H9 (cell line): ENCODE data around the gene SNX4. TPM values are rescaled to one million over a fixed set of nuclear protein-coding genes. Genes with fewer than 3 reads are reported as not detected.

Experiments used
- DNase-seq: peaks from one replicate; pipeline ENCODE4 v3.0.0-alpha.2; 2017
- H2AFZ ChIP-seq: one replicate; pipeline ENCODE4 v1.6.1; 2013; ENCODE audit warnings: mild to moderate bottlenecking, low read length, control low read depth, moderate library complexity
- H2AK5ac ChIP-seq: 2 replicates; pipeline ENCODE4 v1.6.1; 2013; ENCODE audit warnings: low read length, control low read depth, mixed read lengths; ENCODE audit not compliant: insufficient read length
- H2BK120ac ChIP-seq: one replicate; pipeline ENCODE4 v1.6.1; 2013; ENCODE audit warnings: low read depth, mild to moderate bottlenecking, low read length, control low read depth, inconsistent platforms; ENCODE audit not compliant: poor library complexity, severe bottlenecking
- H2BK12ac ChIP-seq: 2 replicates; pipeline ENCODE4 v1.6.1; 2013; ENCODE audit warnings: low read length, control low read depth, mixed read lengths, low read depth; ENCODE audit not compliant: insufficient read length
- H2BK15ac ChIP-seq: 2 replicates; pipeline ENCODE4 v1.6.1; 2013; ENCODE audit warnings: low read depth, low read length, control low read depth
- H2BK20ac ChIP-seq: one replicate; pipeline ENCODE4 v1.6.1; 2013; ENCODE audit warnings: low read depth, mild to moderate bottlenecking, low read length, control low read depth, inconsistent platforms; ENCODE audit not compliant: poor library complexity, severe bottlenecking
- H2BK5ac ChIP-seq: 2 replicates; pipeline ENCODE4 v1.6.1; 2013; ENCODE audit warnings: low read length, control low read depth, mixed read lengths; ENCODE audit not compliant: insufficient read length
- H3K14ac ChIP-seq: 2 replicates; pipeline ENCODE4 v1.6.1; 2013; ENCODE audit warnings: low read length, control low read depth; ENCODE audit not compliant: insufficient read depth
- H3K18ac ChIP-seq: 2 replicates; pipeline ENCODE4 v1.6.1; 2013; ENCODE audit warnings: low read depth, mild to moderate bottlenecking, mixed read lengths, low read length, control low read depth; ENCODE audit not compliant: insufficient read length
- H3K23ac ChIP-seq: 2 replicates; pipeline ENCODE4 v1.6.1; 2013; ENCODE audit warnings: low read length, control low read depth, mixed read lengths, low read depth; ENCODE audit not compliant: insufficient read length
- H3K23me2 ChIP-seq: 2 replicates; pipeline ENCODE4 v1.6.1; 2013; ENCODE audit warnings: low read depth, mild to moderate bottlenecking, mixed read lengths, low read length, control low read depth; ENCODE audit not compliant: insufficient read length, poor library complexity, severe bottlenecking
- H3K27ac ChIP-seq: 2 replicates; pipeline ENCODE4 v1.5.1; 2013; ENCODE audit warnings: low read length, control low read depth, mixed read lengths, low read depth; ENCODE audit not compliant: insufficient read length
- H3K27me3 ChIP-seq: 2 replicates; pipeline ENCODE4 v1.6.1; 2013; ENCODE audit warnings: low read length, control low read depth, inconsistent platforms; ENCODE audit not compliant: insufficient read depth
- H3K4ac ChIP-seq: 2 replicates; pipeline ENCODE4 v1.6.1; 2013; ENCODE audit warnings: low read depth, mild to moderate bottlenecking, control low read depth, inconsistent platforms, low read length, moderate library complexity
- H3K4me1 ChIP-seq: 2 replicates; pipeline ENCODE4 v1.6.1; 2013; ENCODE audit warnings: low read length, control low read depth, inconsistent platforms; ENCODE audit not compliant: insufficient read depth
- H3K4me2 ChIP-seq: 2 replicates; pipeline ENCODE4 v1.6.1; 2013; ENCODE audit warnings: low read length, control low read depth, mixed read lengths; ENCODE audit not compliant: insufficient read length, insufficient read depth
- H3K56ac ChIP-seq: 2 replicates; pipeline ENCODE4 v1.6.1; 2013; ENCODE audit warnings: low read depth, mild to moderate bottlenecking, mixed read lengths, low read length, control low read depth; ENCODE audit not compliant: insufficient read length
- H3K79me1 ChIP-seq: 2 replicates; pipeline ENCODE4 v1.6.1; 2013; ENCODE audit warnings: low read depth, mild to moderate bottlenecking, moderate library complexity, low read length, control low read depth, inconsistent platforms; ENCODE audit not compliant: insufficient read depth, poor library complexity, severe bottlenecking
- H3K79me2 ChIP-seq: 2 replicates; pipeline ENCODE4 v1.6.1; 2013; ENCODE audit warnings: low read length, control low read depth, inconsistent platforms; ENCODE audit not compliant: insufficient read depth
- H3K9ac ChIP-seq: 2 replicates; pipeline ENCODE4 v1.6.1; 2013; ENCODE audit warnings: low read length, control low read depth, mixed read lengths; ENCODE audit not compliant: insufficient read length; ENCODE audit errors: extremely low read depth
- H3K9me3 ChIP-seq: one replicate; pipeline ENCODE4 v1.6.1; 2013; ENCODE audit warnings: low read depth, low read length, inconsistent platforms; ENCODE audit not compliant: control insufficient read depth
- H3T11ph ChIP-seq: one replicate; pipeline ENCODE4 v1.6.1; 2013; ENCODE audit warnings: mild to moderate bottlenecking, low read length, control low read depth, inconsistent platforms
- H4K20me1 ChIP-seq: one replicate; pipeline ENCODE4 v1.6.1; 2013; ENCODE audit not compliant: control insufficient read depth, insufficient read length, insufficient read depth
- H4K5ac ChIP-seq: 2 replicates; pipeline ENCODE4 v1.6.1; 2013; ENCODE audit warnings: low read depth, mild to moderate bottlenecking, mixed read lengths, low read length, control low read depth; ENCODE audit not compliant: insufficient read length
- H4K8ac ChIP-seq: replicated peaks from 2 replicates; pipeline ENCODE4 v1.6.1; 2013; ENCODE audit warnings: low read length, control low read depth, mixed read lengths, low read depth; ENCODE audit not compliant: insufficient read length
- H4K91ac ChIP-seq: 2 replicates; pipeline ENCODE4 v1.6.1; 2013; ENCODE audit warnings: low read depth, mild to moderate bottlenecking, moderate library complexity, mixed read lengths, low read length, control low read depth; ENCODE audit not compliant: insufficient read length
- H3K27ac Mint-ChIP-seq, 3 experiments: 2 replicates in 2 of 3; 3 replicates in 1 of 3; pipeline ENCODE4 v1.8.0; 2020 to 2021; ENCODE audit warnings: mixed read lengths in 3 of 3, mild to moderate bottlenecking in 1 of 3, moderate library complexity in 1 of 3
- H3K27me3 Mint-ChIP-seq: 2 replicates; pipeline ENCODE4 v1.8.0; 2021; ENCODE audit warnings: low read depth, mild to moderate bottlenecking, moderate library complexity, mixed read lengths
- H3K36me3 Mint-ChIP-seq, 3 experiments: 2 replicates in 2 of 3; 3 replicates in 1 of 3; pipeline ENCODE4 v1.8.0; 2020 to 2021; ENCODE audit warnings: low read depth in 3 of 3, mixed read lengths in 3 of 3; ENCODE audit not compliant: insufficient read depth in 1 of 3
- H3K4me1 Mint-ChIP-seq, 2 experiments: 2 replicates each; pipeline ENCODE4 v1.8.0; 2020; ENCODE audit warnings: mixed read lengths in 2 of 2
- H3K4me3 Mint-ChIP-seq, 2 experiments: 2 replicates in 1 of 2; 3 replicates in 1 of 2; pipeline ENCODE4 v1.8.0; 2020 to 2021; ENCODE audit warnings: mild to moderate bottlenecking in 2 of 2, mixed read lengths in 2 of 2, moderate library complexity in 1 of 2
- H3K9me3 Mint-ChIP-seq, 2 experiments: 2 replicates in 1 of 2; 3 replicates in 1 of 2; pipeline ENCODE4 v1.8.0; 2020; ENCODE audit warnings: mild to moderate bottlenecking in 2 of 2, mixed read lengths in 2 of 2, moderate library complexity in 1 of 2
- WGBS: extraction: QIAGEN DNeasy Blood & Tissue Kit; methylation state at CpG from one replicate; pipeline ENCODE4 v1.1.7; 2013; ENCODE audit warnings: missing lambda C conversion rate, low lambda C conversion rate, mixed read lengths; ENCODE audit not compliant: insufficient read length; ENCODE audit errors: extremely low coverage; 5-methylcytosine and 5-hydroxymethylcytosine counted together
- total RNA-seq: library from RNA; stranded (reverse); gene quantifications from 2 replicates; pipeline ENCODE4 v1.2.1, GENCODE V29; 2021
- TF ChIP-seq, protein P1 (sequence below): fragments of 200-600 bp; sonication (generic); conservative IDR thresholded peaks from 3 replicates; pipeline ENCODE4 v1.8.0; 2021; ENCODE audit warnings: antibody characterized with exemption, mild to moderate bottlenecking

Gene SNX4
- total RNA-seq, 1 experiment from 2014 or later, result 29.5 TPM

DNA sequence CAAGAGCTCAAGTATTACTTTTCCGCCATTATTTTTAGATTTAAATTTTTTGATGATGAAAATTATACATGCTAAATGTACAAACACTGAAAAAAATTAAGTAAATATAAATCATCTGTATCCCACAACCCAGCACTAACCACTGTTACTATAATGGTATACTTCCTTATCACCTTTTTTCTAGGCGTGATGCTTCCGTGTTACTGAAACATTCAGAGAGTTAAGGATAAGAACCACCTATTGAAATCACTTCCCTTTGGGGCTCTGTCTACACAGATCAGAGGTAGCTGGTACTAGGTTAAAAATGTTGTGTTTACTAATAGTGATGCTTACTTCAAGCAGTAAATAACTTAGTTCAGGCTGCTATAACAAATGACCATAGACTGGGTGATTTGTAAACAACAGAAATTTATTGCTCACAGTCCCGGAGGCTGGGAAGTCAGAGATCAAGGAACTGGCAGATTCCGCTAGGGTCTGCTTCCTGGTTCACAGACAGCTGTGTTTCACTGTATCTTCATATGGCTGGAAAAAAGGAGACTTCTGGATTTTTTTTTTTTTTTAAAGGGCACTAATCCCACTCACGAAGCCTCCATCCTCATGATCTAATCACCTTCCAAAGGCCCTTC, 6.4 kb downstream of the SNX4 start:
- H3K4me1 ChIP-seq, result no peaks in the 10 kb centered on the region
- H3K18ac ChIP-seq, result no peak overlapping the region
- Mint-ChIP-seq H3K36me3 (peaks cover 8 to 30% (median 25%) of the 10 kb centered on the region in 3 experiments; a peak in 6 of 7 replicates), H3K27ac (no peak overlapping the region), H3K27me3 (no peaks in the 10 kb centered on the region), H3K9me3 (no peaks in the 10 kb centered on the region), H3K4me3 (no peak overlapping the region), H3K4me1 (no peaks in the 10 kb centered on the region)
- no peaks in the 10 kb centered on the region; the same call in 1 of the 2 replicates for H3K79me2 ChIP-seq
- no peak overlapping the region for H2AK5ac ChIP-seq
- no peak overlapping the region for H3K4ac ChIP-seq
- H2BK15ac ChIP-seq, result no peak overlapping the region
- H3K27me3 ChIP-seq, result no peaks in the 10 kb centered on the region
- no peak overlapping the region for H3K27ac ChIP-seq
- no peaks in the 10 kb centered on the region for H3K23me2 ChIP-seq
- no peak overlapping the region for H3T11ph ChIP-seq
- H2BK20ac ChIP-seq, result no peak overlapping the region
- no peak for DNase-seq
- H3K4me2 ChIP-seq, result no peak overlapping the region
- H3K23ac ChIP-seq, result no peak overlapping the region
- H3K56ac ChIP-seq, result no peak overlapping the region
- H2AFZ ChIP-seq, result no peak overlapping the region
- no peak overlapping the region for H3K14ac ChIP-seq
- no peak overlapping the region for H2BK120ac ChIP-seq
- TF ChIP-seq, protein P1, sequence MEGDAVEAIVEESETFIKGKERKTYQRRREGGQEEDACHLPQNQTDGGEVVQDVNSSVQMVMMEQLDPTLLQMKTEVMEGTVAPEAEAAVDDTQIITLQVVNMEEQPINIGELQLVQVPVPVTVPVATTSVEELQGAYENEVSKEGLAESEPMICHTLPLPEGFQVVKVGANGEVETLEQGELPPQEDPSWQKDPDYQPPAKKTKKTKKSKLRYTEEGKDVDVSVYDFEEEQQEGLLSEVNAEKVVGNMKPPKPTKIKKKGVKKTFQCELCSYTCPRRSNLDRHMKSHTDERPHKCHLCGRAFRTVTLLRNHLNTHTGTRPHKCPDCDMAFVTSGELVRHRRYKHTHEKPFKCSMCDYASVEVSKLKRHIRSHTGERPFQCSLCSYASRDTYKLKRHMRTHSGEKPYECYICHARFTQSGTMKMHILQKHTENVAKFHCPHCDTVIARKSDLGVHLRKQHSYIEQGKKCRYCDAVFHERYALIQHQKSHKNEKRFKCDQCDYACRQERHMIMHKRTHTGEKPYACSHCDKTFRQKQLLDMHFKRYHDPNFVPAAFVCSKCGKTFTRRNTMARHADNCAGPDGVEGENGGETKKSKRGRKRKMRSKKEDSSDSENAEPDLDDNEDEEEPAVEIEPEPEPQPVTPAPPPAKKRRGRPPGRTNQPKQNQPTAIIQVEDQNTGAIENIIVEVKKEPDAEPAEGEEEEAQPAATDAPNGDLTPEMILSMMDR, result no peak
- H3K9ac ChIP-seq, result no peak overlapping the region
- WGBS, result no CpG with 5 or more reads among the region's 6 CpGs
- H4K5ac ChIP-seq, result no peak overlapping the region
- peaks cover 8% of the 10 kb centered on the region for H3K79me1 ChIP-seq
- H4K20me1 ChIP-seq, result no peaks in the 10 kb centered on the region
- H4K91ac ChIP-seq, result no peak overlapping the region
- no peaks in the 10 kb centered on the region for H3K9me3 ChIP-seq
- no peak overlapping the region for H2BK12ac ChIP-seq
- H2BK5ac ChIP-seq, result no peak overlapping the region
- H4K8ac ChIP-seq, result no peak overlapping the region
